ENCODE data around the gene NUDCD3. TPM values are rescaled to one million over a fixed set of nuclear protein-coding genes. Genes with fewer than 3 reads are reported as not detected.

The NUDCD3 gene
- total RNA-seq, 1 donor from 2014 or later: 107 TPM

DNA sequence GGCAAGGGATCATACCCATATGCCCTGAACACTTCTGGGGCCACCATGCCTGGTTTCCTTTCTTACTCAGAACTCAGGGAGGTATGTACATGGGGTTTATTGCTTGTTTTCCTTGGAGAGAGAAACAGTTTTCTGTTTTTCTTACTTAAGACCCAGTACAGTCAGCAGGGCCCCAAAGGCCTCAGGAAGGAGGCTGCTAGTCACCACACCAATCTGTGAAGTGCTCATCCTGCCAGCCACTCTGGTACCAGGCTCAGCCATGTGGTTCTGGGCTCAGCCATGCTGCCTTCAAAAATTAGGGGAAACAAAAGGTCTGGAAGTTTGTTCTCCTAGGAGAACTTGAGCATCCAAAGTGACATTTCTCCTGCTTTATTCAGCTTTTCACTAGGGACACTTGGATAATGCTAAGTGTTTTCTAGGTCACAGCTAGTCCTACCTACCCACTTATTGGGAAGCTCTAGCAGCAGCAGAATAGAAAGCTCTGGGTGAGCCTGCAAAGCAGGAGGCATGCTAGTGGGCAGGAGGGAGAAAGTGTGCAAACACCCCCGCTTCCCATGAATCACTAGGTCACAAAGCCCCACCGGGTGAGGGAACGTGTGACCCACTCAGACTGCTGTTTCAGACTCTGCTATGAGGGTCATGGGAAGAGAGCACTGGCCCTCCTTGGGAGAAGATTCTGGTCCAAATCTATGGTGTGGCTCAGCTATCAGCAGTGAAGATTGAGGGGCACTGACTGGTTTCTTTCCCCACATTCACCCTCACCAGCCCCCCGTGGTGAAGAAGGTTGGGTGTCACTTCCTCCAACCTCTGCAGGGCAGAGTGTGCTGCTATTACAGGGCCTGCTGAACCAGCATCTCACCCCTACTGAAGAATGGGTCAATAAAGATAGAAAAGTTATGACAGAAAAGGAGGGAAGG is 23.9 kb downstream of the NUDCD3 start:
- DNase-seq: no peak
- intact Hi-C loops (cut with DNase I): no loop called here
- no peak for ATAC-seq (ENCODE audit: poor library complexity)

DNA sequence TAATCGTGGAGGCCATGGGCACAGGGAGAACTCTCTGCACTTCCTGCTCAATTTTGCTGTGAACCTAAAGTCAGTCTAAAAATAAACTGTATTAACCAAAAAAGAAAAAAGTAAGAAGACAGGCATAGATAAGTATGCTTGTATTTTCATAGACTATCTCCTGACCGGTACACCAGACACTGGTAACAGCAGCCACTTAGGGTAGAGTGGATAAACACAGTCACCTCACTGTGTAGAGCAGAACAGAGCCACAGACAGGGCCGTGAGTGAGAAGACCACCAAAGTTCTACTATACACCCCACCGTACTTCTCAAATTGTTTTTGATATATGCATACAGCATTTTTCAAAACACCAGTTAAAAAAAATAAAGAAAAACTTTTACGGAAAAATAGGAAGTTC is 25.0 kb downstream of the NUDCD3 start:
- intact Hi-C loops (cut with DNase I): no loop called here

DNA sequence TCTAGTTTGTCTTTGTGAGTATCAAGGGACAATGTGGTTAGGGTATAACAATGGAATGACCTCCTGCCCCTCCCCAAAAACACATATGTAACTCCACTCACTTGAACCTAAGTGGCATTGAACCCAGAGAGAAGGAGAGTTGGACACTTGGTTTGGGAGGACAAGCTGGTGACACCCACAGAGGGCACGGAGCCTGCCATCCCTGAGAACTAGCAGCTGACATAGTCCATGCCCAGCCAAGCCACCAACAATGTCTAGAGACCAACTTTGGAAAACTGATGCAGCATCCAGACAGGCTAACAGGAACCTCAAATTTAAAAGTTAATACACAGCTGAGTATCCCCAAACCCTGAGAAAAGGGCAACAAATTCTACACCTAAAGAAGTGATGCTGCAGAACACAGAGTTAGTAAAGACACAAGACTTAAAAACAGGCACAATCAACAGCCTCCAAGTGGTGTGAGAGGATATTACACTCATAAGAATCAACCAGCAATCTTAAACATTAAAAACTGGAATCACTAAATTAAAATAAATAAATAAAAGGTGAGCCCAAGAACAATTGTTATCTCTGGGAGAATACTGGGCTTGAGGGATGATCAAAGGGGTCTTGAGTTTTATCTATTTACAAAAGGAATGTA is 27.2 kb downstream of the NUDCD3 start:
- ATAC-seq (ENCODE audit: poor library complexity) (peak; percentile 25), DNase-seq (no peak)
- intact Hi-C loops (cut with DNase I): no loop called here

More for the DNA sequence above, 25.0 kb downstream of the NUDCD3 start:
- ATAC-seq (ENCODE audit: poor library complexity) (peak; percentile 70), DNase-seq (no peak)

DNA sequence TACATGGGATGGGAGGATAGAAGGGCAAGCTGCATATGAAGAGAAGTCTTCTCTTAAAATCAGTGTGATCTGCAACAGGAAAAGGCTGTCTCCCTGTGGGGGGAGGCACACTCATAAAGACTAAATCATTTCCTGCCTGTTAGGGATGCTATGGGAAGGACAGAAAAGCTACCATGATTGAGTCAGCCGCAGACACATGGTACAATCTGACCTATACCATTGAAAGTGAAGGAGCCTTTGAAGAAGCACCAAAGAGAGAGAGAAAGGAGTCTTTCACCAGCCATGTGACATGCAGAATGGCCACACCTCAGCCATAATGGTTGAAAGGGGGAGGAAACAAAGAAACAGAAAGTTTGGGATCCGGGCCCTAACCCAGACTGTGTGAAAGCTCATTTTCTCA is 29.1 kb downstream of the NUDCD3 start:
- DNase-seq (no peak), ATAC-seq (ENCODE audit: poor library complexity) (no peak)
- intact Hi-C loops (cut with DNase I): no loop called here

DNA sequence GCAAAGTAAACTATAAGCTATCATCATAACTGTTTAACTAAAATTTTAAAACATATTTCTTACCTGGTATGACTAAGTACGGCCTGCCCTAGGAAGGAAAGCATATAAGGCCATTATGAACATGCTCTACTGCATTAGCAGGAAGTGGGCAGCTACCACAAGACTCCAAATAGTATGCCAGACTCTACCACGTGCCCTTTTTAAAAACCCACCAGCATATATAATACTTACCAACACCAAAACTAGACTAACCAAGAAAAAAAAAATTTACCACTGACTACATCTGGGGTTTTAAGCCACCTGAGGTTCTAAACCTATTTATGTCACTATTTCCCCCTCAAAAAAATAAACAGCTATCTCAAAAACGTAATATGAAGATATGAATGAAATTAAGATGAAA is 30.1 kb downstream of the NUDCD3 start:
- intact Hi-C loops (cut with DNase I): no loop called here
- DNase-seq (no peak), ATAC-seq (ENCODE audit: poor library complexity) (no peak)

DNA sequence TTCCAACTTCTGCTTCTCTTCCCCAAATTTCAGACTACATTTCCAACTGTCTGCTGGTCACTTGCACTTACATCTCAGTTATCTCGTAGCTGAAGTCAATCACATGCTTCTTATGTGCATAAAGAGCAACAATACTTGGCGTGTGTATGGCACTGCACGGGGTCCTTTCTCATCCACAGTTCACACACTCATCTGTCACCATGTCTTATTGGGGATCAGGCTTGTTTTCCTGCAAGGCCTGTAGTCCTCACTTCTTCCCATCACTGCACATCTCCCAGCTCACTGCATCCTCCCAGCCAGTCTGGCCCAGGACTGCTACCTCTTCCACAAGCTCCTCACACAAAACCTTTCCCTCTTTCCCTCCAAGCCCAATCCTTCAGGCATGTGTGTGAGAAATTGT is 35.3 kb downstream of the NUDCD3 start:
- intact Hi-C loops (cut with DNase I): no loop called here
- ATAC-seq (ENCODE audit: poor library complexity) (no peak), DNase-seq (no peak)

DNA sequence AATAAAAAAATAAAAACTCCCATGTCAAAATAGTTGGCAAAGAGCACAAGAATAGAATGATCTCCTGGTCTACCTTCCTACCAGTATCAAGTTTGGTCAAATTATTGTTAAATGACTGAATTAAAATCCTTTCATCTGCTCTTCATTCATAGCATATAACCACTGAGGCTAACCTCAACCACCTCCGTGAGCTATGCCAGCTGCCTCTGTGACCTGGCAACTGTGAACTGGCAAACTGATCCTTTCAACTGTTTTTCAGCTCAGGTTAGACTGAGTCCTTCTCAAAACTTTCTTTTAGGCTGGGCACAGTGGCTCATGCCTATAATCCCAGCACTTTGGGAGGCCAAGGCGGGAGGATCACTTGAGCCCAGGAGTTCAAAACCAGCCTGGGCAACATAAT is 36.1 kb downstream of the NUDCD3 start:
- no peak for ATAC-seq (ENCODE audit: poor library complexity)
- intact Hi-C loops (cut with DNase I): no loop called here

DNA sequence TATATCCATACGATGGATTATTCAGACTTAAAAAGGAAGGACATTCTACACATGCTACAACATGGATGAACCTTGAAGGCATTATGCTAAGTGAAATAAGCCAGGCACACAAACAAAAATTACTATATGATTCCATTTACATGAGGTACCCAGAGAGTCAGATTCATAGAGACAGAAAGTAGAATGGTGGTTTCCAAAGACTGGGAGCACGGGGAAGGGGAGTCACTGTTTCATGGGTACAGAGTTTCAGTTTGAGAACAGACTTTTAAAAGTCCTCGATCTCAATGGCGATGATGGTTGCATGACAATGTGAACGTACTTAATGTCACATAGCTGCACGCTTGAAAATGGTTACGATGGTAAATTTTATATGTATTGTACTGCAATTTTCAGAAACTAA is 39.3 kb downstream of the NUDCD3 start:
- intact Hi-C loops (cut with DNase I): no loop called here
- DNase-seq (no peak), ATAC-seq (ENCODE audit: poor library complexity) (no peak)

More for the DNA sequence above, 36.1 kb downstream of the NUDCD3 start:
- no peak for DNase-seq

DNA sequence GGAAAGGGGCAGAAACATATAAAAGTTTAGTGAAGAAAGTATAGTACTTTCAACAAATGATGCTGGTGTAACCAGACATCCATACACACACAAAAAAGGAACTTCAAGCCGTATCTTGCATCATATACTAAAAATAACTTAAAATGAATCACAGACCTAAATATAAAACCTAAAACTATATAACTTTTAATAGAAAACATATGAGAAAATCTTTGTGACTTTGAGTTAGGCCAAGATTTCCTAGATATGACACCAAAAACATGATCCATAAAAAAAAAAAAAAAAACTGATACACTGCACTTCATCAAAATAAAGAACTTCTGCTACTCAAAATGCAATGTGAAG is 40.9 kb downstream of the NUDCD3 start:
- DNase-seq (no peak), ATAC-seq (ENCODE audit: poor library complexity) (no peak)
- intact Hi-C loops (cut with DNase I): no loop called here

DNA sequence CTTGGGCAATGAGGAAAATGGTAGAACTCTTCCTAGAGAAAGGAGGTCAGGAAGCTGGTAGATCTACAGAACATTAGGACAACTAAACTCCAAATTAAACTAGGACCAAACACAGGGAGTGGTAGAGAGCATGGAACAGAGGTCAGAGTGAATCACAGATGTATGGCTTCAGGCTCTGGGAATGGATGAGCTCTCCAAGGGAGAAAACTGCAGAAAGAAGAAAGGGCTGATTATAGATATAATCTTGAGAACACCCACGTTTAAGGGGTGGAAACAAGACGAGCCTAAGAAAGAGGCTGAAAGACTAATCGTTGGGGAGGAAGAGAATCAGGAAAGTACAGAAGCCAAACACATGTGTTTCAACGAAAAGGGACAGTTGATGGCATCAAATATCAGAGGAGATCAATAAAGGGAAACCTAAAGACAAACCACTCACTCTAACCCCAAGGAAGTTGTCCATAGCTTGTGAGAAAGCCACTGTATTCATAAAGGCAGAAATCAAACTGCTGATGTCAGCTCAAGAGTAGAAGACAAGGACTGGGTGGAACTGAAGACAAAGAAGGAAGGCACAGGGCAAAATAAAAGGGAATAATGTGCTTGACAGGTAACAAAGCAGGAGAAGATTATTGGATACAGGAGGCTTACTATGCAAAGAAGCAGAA is 41.4 kb downstream of the NUDCD3 start:
- ATAC-seq (ENCODE audit: poor library complexity): no peak
- no peak for DNase-seq
- intact Hi-C loops (cut with DNase I): no loop called here

DNA sequence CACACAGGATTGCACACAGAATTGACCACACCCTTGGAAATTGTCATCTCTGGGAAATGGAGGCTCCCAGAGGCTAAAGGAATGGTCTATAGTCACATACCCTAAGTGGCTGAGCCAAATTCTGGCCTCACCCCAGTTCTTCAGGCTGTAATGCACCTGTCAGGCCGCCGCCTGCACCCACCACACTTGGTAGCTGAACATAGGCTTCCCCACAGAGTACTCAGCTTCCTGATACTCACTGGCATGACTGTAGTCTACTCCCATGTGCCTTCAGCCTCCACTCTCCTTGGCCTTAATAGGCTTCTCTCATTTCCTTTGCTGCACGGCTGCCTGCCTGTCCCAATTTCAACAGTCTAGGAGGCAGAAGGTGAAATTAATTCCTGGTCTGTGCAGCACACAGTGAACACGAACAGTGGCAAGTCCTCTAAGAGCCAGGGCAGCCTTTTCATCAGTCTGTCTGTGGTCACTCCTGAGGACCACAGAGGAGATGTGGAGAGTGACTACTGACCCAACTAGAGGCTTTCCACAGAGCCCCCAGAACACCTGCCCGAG is 42.5 kb downstream of the NUDCD3 start:
- DNase-seq (no peak), ATAC-seq (ENCODE audit: poor library complexity) (no peak)
- intact Hi-C loops (cut with DNase I): no loop called here

DNA sequence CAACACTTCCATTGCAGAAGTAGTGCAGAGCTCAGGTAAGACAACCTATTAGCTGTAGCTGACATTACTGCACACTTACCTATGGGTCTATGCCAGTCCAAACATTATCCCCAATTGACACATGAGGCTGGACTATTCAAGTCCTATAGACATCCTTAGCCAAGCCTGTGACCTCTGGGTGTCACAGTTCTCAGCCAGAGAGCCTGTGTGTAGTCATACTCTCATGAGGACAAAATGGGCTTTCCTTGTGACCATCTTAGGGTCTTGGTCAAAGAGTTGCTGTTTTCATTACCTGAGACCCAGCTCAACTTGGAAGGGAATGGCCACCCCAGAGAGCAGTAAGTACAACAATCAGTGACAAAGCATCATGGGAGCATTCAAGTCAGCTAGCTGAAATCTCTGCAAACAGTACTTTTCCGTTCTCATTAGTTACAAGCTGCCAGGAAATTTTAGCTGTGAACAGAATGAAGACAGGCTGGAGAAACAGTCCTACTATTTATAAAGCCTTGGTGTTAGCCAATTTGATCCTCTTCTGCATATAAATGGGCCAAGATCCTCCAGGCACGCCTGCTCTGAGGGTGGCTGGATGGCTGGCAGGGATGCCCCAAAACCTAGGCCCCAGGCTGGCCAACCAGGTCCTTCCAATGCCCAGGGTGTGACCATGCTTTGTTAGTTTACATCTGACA is 44.3 kb downstream of the NUDCD3 start:
- no peak for DNase-seq
- intact Hi-C loops (cut with DNase I): no loop called here
- ATAC-seq (ENCODE audit: poor library complexity): peak; percentile 78

DNA sequence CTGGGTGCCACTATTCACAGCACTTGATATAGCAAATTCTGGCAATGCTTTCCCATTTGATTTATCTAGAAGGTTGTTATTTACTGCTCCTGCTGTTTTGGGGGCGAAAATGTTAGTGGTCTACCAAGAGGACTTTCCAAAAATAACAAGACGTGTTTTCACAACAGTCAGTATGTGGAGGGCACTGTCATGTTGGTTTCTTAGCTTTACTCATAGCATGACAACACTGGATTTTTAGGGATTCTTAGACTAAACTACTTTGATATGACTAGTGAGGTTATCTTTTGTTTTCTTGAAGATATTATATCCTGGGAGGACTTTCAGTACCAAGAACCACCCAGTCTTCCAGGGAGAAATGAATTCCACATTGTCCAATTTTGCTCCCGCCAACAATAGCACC is 49.4 kb downstream of the NUDCD3 start:
- no peak for ATAC-seq (ENCODE audit: poor library complexity)
- DNase-seq: no peak
- intact Hi-C loops (cut with DNase I): no loop called here

DNA sequence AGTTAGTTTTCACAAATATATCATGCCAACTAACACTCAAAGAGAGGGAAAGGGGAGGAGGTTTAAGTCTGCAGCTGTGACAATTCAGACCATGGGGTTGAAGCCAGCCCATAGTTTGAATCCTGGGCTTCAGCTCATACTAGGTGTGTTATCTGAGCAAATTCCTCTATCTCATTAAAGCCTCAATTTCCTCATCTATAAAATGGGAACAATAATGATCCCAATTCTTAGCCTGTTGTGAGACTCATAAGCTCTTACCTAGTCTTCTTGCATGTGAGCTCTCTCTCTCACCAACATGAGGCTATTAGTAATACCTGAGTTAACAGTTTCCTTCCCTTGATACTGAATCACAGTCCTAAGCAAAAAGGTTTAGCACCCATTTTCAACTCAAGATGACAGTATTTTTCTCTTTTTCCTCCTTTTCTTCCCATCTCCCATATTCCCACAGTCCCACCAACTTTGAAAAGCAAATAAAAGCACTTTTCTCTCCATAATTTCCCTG is 49.8 kb downstream of the NUDCD3 start:
- intact Hi-C loops (cut with DNase I): no loop called here
- no peak for ATAC-seq (ENCODE audit: poor library complexity)
- no peak for DNase-seq

DNA sequence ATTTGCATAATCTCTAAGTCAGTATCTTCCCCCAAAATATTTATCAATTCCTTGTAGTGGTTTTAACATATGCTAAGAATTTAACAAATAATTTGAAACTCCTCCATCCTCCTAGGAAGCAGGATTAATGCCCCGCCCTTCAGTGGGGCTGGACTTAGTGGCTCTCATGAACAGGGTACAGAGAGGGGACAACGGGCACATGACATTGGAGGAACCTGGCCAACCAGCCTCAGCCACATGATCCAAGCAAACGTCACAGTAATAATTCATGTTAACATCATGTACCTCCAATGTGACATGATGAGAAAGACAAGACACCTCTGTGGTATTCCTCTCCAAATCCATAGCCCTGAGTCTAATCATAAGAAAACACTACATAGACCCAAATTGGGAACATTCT is 50.5 kb downstream of the NUDCD3 start:
- ATAC-seq (ENCODE audit: poor library complexity): peak; percentile 46
- no peak for DNase-seq
- intact Hi-C loops (cut with DNase I): no loop called here

DNA sequence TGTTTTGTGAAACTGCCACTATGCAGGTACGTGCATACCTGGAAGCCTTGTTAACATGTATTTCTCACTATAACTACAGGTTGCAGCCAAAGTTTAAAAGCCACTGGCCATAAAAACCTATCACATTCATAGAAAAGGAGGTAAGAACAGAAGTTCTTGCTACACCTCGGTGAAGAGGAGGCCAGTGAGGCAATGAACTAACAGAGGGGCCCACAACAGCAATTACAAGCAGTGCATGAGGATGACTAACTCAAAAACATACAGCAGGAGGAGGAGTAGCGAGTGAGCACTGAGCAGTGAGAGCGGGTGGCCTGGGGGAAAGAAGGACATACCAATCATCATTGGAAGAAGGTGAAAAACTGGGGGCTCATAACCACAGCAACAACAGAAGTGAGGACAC is 51.6 kb downstream of the NUDCD3 start:
- DNase-seq (no peak), ATAC-seq (ENCODE audit: poor library complexity) (no peak)
- intact Hi-C loops (cut with DNase I): no loop called here

DNA sequence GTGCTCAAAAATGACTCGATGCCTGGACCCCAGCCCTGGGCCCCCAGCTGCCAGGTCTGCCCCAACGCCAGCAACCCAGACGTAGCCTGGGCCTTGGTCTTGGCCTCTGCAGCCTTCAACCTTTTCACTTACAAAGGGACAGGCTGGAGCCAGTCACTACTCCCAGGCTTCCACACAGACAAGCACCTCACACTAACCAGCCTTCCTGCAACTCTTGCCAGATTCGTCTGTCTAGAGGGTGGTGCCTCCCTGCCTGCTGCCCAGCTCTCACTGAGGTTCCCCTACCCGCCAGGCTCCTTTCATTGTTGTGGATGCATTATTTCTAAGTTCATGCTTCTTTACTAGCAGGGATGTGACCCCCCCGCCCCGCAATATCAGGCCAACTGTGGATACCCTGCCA is 56.3 kb downstream of the NUDCD3 start:
- intact Hi-C loops (cut with DNase I): no loop called here
- no peak for DNase-seq
- ATAC-seq (ENCODE audit: poor library complexity): peak; percentile 70

DNA sequence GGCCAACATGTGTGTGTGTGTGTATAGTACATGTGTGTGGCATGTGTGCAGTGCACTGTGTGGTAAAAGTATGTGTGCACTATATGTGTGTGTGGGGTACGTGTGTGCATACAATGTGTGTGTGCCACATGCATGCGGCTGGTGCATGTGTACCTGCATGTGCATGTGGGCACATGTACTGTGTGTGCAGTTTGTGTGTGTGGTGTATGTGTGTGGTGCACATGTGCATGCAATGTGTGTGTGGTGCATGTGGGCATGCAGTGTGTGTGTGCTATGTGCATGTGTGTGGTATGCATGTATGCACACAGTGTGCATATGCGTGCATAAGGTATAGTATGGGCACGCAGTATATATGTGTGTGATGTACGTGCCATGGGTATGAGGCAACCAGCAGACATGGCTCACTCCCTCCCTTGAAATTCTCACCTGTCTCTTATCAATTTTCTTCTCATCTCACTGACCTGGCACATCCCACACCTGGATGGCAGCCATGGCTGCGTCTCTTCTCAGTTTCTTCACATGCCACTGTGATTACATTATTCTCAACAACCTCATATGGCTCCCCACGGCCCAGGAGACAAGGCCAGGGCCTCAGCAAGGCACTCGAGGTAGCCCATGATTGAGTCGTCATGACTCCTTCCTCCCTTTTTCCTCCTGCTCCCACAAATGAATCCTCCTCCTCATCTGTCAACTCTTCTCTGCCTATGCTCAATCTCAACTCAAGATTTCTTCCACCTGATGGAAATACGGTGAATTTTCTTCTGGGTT is 57.0 kb downstream of the NUDCD3 start:
- ATAC-seq (ENCODE audit: poor library complexity) (no peak), DNase-seq (no peak)
- intact Hi-C loops (cut with DNase I): no loop called here
